ENCODE measurements around the gene SS18.

The SS18 gene

GRCh38 chr18:26002375-26002910 is 88.0 kb downstream of the SS18 start:
- DNase-seq (ENCODE audit: low spot score), result no peak

GRCh38 chr18:25998461-25998860 is 92.0 kb downstream of the SS18 start:
- no peak for DNase-seq (ENCODE audit: low spot score)

- DNase-seq (ENCODE audit: low spot score), result no peak
These were observed 97.8 kb downstream of the SS18 start for GRCh38 chr18:25992566-25992965.

GRCh38 chr18:25990473-25990872 is 99.9 kb downstream of the SS18 start:
- no peak for DNase-seq (ENCODE audit: low spot score)

- no peak for DNase-seq (ENCODE audit: low spot score)
These were observed 104.6 kb downstream of the SS18 start for GRCh38 chr18:25985707-25986394.

- DNase-seq (ENCODE audit: low spot score), result no peak
These were observed 106.7 kb downstream of the SS18 start for GRCh38 chr18:25983730-25984129.

- no peak for DNase-seq (ENCODE audit: low spot score)
These were observed 107.5 kb downstream of the SS18 start for GRCh38 chr18:25982961-25983360.

- no peak for DNase-seq (ENCODE audit: low spot score)
These were observed 108.3 kb downstream of the SS18 start for GRCh38 chr18:25982153-25982552.

GRCh38 chr18:25979369-25980040 is 110.9 kb downstream of the SS18 start:
- no peak for DNase-seq (ENCODE audit: low spot score)

GRCh38 chr18:25976554-25976953 is 113.9 kb downstream of the SS18 start:
- DNase-seq (ENCODE audit: low spot score), result no peak

- no peak for DNase-seq (ENCODE audit: low spot score)
These were observed 115.8 kb downstream of the SS18 start for GRCh38 chr18:25974630-25975077.

Measured in AG08396 (cell line).